Right renal cortex interstitium (tissue), 3 donors: ENCODE data around the gene TMEM35A. TPM values are rescaled to one million over a fixed set of nuclear protein-coding genes. Genes with fewer than 3 reads are reported as not detected.
"Not testable (repeated sequence)": the region's sequence is repeated elsewhere in the genome, so short reads cannot be mapped to it uniquely, and the experiment has no call there.

ENCODE experiments used
- DNase-seq, 3 donors: peaks; one replicate each; pipeline ENCODE4 v3.0.0-alpha.2; 2013; ENCODE audit warnings: low read depth in 3 of 3, low spot score in 2 of 3
- polyA plus RNA-seq, 3 donors: library from polyadenylated mRNA; unstranded; fragments of 120-200 nt; gene quantifications; one replicate each; pipeline ENCODE4 v1.2.1, GENCODE V29; 2013; ENCODE audit not compliant: insufficient read length in 3 of 3

TMEM35A gene
- 10 to 100 TPM in 1 of 3 donors, 1 to 10 TPM in 2; 7.9 to 10.6 (median 9.1) TPM for polyA plus RNA-seq

- DNase-seq, result no peak
These were observed at the start of gene TMEM35A for GRCh38 chrX:101078716-101079598. Gene TMEM35A (plus strand): TSS chrX:101078879. CDS start chrX:101079003, 124 bp downstream.

DNA sequence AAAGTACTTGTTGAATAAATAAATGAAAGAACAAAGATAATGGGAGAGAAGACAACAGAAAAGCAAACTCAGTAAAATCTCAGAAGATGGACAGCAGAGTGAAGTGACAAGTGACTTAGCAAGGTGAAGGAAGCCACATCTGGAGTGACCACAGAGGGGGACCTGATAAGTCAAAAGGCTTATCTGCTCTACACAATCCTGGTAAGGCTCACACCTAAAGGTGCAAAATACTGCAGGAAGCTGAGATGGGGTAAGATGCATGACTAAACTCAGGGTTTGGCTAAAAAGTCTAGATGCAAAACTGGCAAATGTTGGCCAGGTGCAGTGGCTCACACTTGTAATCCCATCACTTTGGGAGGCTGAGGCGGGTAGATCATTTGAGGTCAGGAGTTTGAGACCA is 49.0 kb upstream of the TMEM35A start:
- no peak for DNase-seq

GRCh38 chrX:101037231-101037630 is 41.4 kb upstream of the TMEM35A start:
- DNase-seq, result no peak

- no peak for DNase-seq
These were observed 38.5 kb upstream of the TMEM35A start for GRCh38 chrX:101040197-101040596.

GRCh38 chrX:101051153-101051548 is 27.5 kb upstream of the TMEM35A start:
- DNase-seq, result no peak

DNA sequence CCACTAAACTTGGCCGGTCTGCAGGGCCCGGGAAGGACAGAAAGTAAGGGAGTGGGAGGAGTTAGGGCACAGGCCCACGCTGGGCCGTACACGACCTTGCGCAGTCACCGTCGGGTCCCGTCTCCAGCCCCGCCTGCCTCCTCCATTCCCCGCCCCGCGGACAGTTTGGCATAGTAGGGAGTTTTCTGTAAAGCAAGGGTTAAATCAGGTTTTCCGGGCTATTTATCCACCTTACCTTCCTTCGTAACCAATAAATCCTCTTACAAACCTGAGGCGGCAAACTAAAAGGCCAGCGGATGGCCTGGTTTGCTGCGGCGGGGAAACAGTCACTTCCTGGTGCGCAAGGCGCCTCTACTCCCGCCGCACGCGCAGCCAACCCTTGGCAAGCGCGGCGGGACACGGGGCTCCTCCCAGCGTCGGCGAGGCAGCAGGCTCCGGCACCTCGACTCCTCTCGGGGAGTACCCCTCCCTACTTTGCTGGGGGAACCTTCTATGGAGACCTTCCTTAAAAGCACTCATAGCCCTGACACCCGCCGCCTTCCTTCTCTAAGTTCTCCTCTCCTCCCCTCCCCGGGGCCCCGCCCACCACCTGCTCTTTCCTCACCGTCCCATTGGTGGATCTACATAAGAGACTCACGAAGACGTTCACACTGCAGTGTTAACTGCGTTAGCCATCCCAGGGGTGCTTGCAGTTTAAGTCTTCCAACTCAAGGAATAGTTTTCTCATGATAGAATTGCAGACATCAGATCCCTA is 27.0 kb upstream of the TMEM35A start, which contains the start of gene TRMT2B:
Gene TRMT2B (minus strand): TSS at position 563 of the 754 bp plus-strand sequence. CDS start 9,822 bp downstream, outside the sequence.
- peak; percentile 19 to 27 (median 27) for DNase-seq

- DNase-seq, result not testable (repeated sequence)
These were observed 22.1 kb upstream of the TMEM35A start for GRCh38 chrX:101056551-101056950.

- no peak for DNase-seq
These were observed 21.5 kb upstream of the TMEM35A start for GRCh38 chrX:101057093-101057714.

- no peak for DNase-seq
These were observed 16.5 kb upstream of the TMEM35A start for GRCh38 chrX:101062176-101062575.

- DNase-seq, result no peak
These were observed 7.1 kb upstream of the TMEM35A start for GRCh38 chrX:101071582-101071981.

GRCh38 chrX:101079736-101080270 is 1.1 kb downstream of the TMEM35A start:
- DNase-seq, result no peak

DNA sequence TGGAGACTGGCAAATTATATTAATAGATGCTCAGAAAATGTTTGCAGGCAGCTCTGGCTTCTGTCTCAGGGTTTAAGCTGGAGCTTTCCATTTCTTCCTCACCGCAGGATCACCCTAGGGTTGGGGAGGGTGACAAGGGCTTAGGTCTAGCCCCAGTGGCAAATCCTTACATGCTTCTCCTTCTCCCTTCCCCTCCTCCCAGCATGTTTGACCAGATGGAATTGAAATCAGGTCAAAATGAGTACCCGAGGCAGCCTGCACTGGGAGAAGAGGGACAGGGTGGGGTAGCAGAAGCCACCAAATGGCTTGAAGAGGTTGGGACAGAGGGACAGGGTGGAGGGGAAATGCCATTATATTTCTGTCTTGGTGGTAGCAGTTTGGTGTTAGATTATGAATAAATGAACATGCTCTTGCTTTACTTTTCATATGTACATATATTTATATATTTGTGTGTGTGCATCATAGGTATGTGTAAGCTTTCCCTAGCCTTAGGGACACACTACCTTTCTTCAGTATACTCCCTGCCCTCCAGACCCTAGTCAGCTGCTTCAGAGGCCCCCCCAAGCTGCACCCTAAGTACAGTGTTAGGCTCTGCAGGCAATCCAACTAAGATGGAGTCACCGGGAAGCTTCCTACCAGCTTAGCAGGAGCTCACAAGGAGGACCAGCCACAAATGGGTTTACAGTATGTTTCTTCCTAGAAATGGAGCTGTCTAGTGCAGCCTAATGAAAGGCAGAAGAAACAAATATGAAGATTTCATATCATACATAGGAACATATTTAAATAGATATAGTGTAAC is 1.8 kb downstream of the TMEM35A start:
- no peak for DNase-seq

- no peak for DNase-seq
These were observed 2.6 kb downstream of the TMEM35A start for GRCh38 chrX:101081231-101081630.

GRCh38 chrX:101091817-101092216 is 13.1 kb downstream of the TMEM35A start:
- no peak for DNase-seq

GRCh38 chrX:101097546-101098453 is 19.1 kb downstream of the TMEM35A start, which contains the start of gene CENPI:
Gene CENPI (plus strand): TSS chrX:101098204. CDS start chrX:101101071, 2,867 bp downstream.
- DNase-seq, result peak; percentile 55 to 74 (median 67)

DNA sequence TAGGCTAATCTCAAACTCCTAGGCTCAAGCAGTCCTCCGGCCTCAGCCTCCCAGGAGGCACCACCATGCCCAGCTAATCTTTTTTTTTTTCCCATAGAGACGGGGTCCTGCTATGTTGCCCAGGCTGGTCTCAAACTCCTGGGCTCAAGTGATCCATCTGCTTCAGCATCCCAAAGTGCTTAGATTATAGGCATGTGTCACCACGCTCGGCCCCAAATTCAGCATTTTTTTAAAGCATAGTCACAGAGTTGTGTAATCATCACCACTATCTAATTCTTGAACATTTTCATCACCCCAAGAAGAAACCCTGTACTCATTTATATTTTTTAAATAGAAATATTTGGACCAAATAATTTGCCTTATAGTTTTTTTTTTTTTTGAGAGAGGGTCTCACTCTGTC is 29.6 kb downstream of the TMEM35A start:
- DNase-seq, result no peak

DNA sequence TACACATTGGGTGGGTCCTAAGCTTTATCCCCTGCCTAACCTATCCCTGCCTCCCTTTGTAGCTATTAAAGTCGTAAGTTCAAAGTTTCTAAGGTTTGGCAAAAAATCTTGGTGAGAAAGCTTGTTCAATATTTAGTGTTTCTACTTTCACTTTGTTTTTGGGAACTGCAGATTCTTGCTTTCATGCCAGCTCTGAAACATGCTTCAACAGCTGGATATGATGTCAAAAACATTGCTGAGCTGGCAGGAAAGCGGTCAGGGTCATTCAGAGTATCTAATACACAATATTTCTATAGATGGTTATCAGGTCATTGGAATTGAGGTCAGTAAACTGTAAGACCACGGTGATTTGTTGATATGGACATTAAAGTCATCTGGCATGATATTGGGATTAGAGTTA is 39.0 kb downstream of the TMEM35A start:
- no peak for DNase-seq

DNA sequence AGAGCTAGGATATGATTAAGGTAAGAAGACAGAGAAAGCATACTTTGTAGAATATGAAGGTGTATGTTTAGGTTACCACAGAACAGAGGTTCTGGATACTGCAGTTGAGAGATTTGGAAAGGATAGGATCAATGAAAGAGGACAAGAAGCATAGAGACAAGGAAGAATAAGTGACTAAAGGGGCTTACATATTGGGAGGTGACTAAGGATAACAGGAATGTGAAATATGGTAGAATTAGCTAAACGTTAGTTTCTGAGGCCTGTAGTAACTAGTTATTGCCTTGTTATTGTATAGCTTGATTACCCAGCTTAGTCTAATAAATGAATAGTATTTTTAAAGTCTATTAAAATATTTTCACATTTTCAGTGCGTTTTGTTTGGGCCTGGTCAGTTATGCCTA is 57.6 kb downstream of the TMEM35A start:
- DNase-seq, result no peak
